SK-N-SH treated with all-trans-retinoic acid at 6 μM for 48 hours (cell line): ENCODE results near the gene PTOV1.

Experiments
- ARNTL ChIP-seq: fragments of 450-650 bp; formaldehyde crosslinking; IDR thresholded peaks from 2 replicates; pipeline ENCODE4 v1.5.0; 2020; ENCODE audit warnings: low read depth, mild to moderate bottlenecking, moderate library complexity, borderline replicate concordance
- BACH2 ChIP-seq: fragments of 250-450 bp; sonication (Bioruptor Pico); IDR thresholded peaks from 2 replicates; pipeline ENCODE4 v1.9.0; 2021; ENCODE audit warnings: mild to moderate bottlenecking, borderline replicate concordance
- CSDC2 ChIP-seq: fragments of 250-450 bp; sonication (Bioruptor Pico); IDR thresholded peaks from 2 replicates; pipeline ENCODE4 v1.5.0; 2020; ENCODE audit warnings: mild to moderate bottlenecking, moderate library complexity
- GLIS3 ChIP-seq: fragments of 250-450 bp; sonication (Bioruptor Pico); IDR thresholded peaks from 2 replicates; pipeline ENCODE4 v1.5.0; 2020; ENCODE audit warnings: mild to moderate bottlenecking, moderate library complexity
- RARB ChIP-seq: fragments of 250-450 bp; sonication (Bioruptor Pico); IDR thresholded peaks from 2 replicates; pipeline ENCODE4 v1.8.0; 2021; ENCODE audit warnings: mild to moderate bottlenecking, moderate library complexity
- ZC3H10 ChIP-seq: fragments of 250-450 bp; sonication (Bioruptor Pico); IDR thresholded peaks from 2 replicates; pipeline ENCODE4 v1.5.1; 2021; ENCODE audit warnings: mild to moderate bottlenecking, moderate library complexity
- ZFP3 ChIP-seq: fragments of 250-450 bp; sonication (Bioruptor Pico); IDR thresholded peaks from 2 replicates; pipeline ENCODE4 v1.5.0; 2020; ENCODE audit warnings: mild to moderate bottlenecking, moderate library complexity
- ZNF565 ChIP-seq: fragments of 450-650 bp; formaldehyde crosslinking; conservative IDR thresholded peaks from 2 replicates; pipeline ENCODE4 v1.5.0; 2020; ENCODE audit warnings: low read depth, mild to moderate bottlenecking, moderate library complexity
- ZNF8 ChIP-seq: fragments of 450-650 bp; formaldehyde crosslinking; IDR thresholded peaks from 2 replicates; pipeline ENCODE4 v1.5.0; 2020; ENCODE audit warnings: mild to moderate bottlenecking, moderate library complexity
- TF ChIP-seq, protein P1 (sequence below): fragments of 250-450 bp; sonication (Bioruptor Pico); IDR thresholded peaks from 2 replicates; pipeline ENCODE4 v1.5.1; 2020; ENCODE audit warnings: low read depth, mild to moderate bottlenecking, moderate library complexity
- TF ChIP-seq, protein P2 (sequence below): fragments of 250-450 bp; sonication (Bioruptor Pico); IDR thresholded peaks from 2 replicates; pipeline ENCODE4 v1.8.0; 2021; ENCODE audit warnings: low read depth, mild to moderate bottlenecking, moderate library complexity, borderline replicate concordance

- TF ChIP-seq, protein P1, sequence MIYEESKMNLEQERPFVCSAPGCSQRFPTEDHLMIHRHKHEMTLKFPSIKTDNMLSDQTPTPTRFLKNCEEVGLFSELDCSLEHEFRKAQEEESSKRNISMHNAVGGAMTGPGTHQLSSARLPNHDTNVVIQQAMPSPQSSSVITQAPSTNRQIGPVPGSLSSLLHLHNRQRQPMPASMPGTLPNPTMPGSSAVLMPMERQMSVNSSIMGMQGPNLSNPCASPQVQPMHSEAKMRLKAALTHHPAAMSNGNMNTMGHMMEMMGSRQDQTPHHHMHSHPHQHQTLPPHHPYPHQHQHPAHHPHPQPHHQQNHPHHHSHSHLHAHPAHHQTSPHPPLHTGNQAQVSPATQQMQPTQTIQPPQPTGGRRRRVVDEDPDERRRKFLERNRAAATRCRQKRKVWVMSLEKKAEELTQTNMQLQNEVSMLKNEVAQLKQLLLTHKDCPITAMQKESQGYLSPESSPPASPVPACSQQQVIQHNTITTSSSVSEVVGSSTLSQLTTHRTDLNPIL (CRISPR knock-in tag) = no peak
- TF ChIP-seq ZNF8 (CRISPR knock-in tag) (no peak), CSDC2 (CRISPR knock-in tag) (no peak), ZC3H10 (no peak), ARNTL (no peak), ZFP3 (CRISPR knock-in tag) (no peak), ZNF565 (CRISPR knock-in tag) (no peak), GLIS3 (CRISPR knock-in tag) (no peak), RARB (CRISPR knock-in tag) (no peak), BACH2 (CRISPR knock-in tag) (no peak)
- TF ChIP-seq, protein P2, sequence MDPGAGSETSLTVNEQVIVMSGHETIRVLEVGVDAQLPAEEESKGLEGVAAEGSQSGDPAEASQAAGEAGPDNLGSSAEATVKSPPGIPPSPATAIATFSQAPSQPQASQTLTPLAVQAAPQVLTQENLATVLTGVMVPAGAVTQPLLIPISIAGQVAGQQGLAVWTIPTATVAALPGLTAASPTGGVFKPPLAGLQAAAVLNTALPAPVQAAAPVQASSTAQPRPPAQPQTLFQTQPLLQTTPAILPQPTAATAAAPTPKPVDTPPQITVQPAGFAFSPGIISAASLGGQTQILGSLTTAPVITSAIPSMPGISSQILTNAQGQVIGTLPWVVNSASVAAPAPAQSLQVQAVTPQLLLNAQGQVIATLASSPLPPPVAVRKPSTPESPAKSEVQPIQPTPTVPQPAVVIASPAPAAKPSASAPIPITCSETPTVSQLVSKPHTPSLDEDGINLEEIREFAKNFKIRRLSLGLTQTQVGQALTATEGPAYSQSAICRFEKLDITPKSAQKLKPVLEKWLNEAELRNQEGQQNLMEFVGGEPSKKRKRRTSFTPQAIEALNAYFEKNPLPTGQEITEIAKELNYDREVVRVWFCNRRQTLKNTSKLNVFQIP (CRISPR knock-in tag) = no peak
These were observed 19.4 kb downstream of the PTOV1 start for GRCh38 chr19:49870309-49870901.
